NT2/D1 (cell line): ENCODE measurements around the gene STK25.

Experiments used
- SUZ12 ChIP-seq: IDR thresholded peaks from 2 replicates; pipeline ENCODE4 v1.6.1; 2011; ENCODE audit not compliant: insufficient read length, insufficient read depth; ENCODE audit errors: extremely low read depth
- ZNF274 ChIP-seq: IDR thresholded peaks from 2 replicates; pipeline ENCODE4 v1.6.1; 2011; ENCODE audit warnings: mild to moderate bottlenecking, low read depth, low read length

DNA sequence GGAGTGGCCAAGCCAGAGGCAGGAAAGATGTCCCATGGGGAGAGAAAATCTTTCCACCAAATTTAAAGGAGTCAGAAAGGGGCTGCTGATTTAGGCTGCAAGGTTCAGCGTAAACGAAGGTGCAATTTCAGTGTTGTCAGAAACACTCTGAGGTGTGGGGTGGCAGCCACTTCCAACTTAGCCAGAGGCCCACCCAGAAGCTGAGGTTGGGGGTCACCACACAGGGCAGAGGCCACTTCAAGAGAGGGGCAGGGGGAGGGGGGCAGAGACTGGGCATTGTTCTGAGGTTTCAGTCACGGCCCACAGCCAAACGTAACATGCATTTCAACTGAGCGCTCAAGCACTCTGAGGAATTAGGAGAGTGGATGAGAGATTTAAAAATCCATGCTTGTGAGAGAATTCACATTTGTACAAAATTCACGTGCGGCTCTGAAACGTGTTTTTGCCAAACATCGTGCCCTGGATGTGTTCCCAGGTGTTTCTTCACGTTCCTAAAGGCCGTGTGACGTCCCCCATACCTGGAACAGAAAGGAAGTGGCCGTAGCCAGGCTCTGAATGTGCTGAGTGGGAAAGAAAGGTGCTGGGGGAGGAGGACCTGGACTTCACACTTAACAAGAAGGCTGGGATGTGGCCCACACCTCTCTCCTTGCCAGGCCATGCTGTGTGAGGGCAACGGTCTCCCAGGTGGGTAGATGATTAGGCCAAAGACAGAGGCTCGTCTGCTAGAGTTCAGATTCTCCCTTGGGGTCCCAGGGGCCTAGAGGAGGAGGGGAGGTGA lies 30.6 kb upstream of the STK25 start:
- TF ChIP-seq ZNF274 (no peak), SUZ12 (no peak)
